GM12878 (cell line): Measurements from ENCODE around the gene NARF. TPM values are rescaled to one million over a fixed set of nuclear protein-coding genes. Genes with fewer than 3 reads are reported as not detected.

Experiments used
- ATAC-seq: fragments of 200-7000 bp; cut with Tn5 transposase; 3 replicates; pipeline ENCODE4 v1.9.1; 2020; ENCODE audit warnings: mild to moderate bottlenecking, moderate library complexity
- BruUV-seq: library from RNA; stranded (reverse); fragments of 400-500 nt; replicated peaks from 2 replicates; lab custom pipeline; 2021; lab: Mats Ljungman, UMichigan
- CTCF ChIA-PET: fragments of 300-600 bp; sonication (Branson Sonifier 250); formaldehyde crosslinking; extraction: SDS; loops from one replicate; lab custom pipeline; 2021; ENCODE audit warnings: inconsistent platforms; lab: Yijun Ruan, JAX
- POLR2A ChIA-PET: fragments of 350-600 bp; formaldehyde crosslinking; extraction: SDS; loops from one replicate; lab custom pipeline; 2021; ENCODE audit warnings: inconsistent platforms; lab: Charles Lee
- RAD21 ChIA-PET: fragments of 300-600 bp; sonication (Branson Sonifier 250); formaldehyde crosslinking; loops from one replicate; lab custom pipeline; 2023; ENCODE audit warnings: antibody characterized with exemption; ENCODE audit not compliant: unreplicated experiment; lab: Charles Lee
- SMC1A ChIA-PET: fragments of 300-600 bp; sonication (Branson Sonifier 250); formaldehyde crosslinking; loops from one replicate; lab custom pipeline; 2023; ENCODE audit not compliant: unreplicated experiment, uncharacterized antibody; lab: Charles Lee
- DNase-seq: peaks from one replicate; pipeline ENCODE4 v3.0.0-alpha.2; 2011; ENCODE audit warnings: low read depth, low spot score
- FAIRE-seq: peaks from 3 replicates; lab custom pipeline; 2011; peaks lifted over from hg19 to GRCh38; lab: Jason Lieb, UNC
- H2AFZ ChIP-seq: 2 replicates; pipeline ENCODE4 v1.6.0; 2011; ENCODE audit warnings: low read depth, low read length, control low read depth; ENCODE audit not compliant: control insufficient read depth
- H3K27ac ChIP-seq: 2 replicates; pipeline ENCODE4 v1.5.1; 2011; ENCODE audit warnings: control low read depth; ENCODE audit not compliant: control insufficient read depth, insufficient read depth
- H3K27me3 ChIP-seq, 2 experiments: replicated peaks in 1 of 2; 2 replicates each; pipeline versions ENCODE4 v1.6.0 to v1.6.1; 2011; ENCODE audit warnings: low read length in 1 of 2; ENCODE audit not compliant: control insufficient read depth in 2 of 2, insufficient read depth in 2 of 2
- H3K36me3 ChIP-seq, 2 experiments: 2 replicates each; pipeline ENCODE4 v1.5.1; 2011; ENCODE audit warnings: low read length in 1 of 2; ENCODE audit not compliant: control insufficient read depth in 2 of 2, insufficient read depth in 2 of 2
- H3K4me1 ChIP-seq: 2 replicates; pipeline ENCODE4 v1.6.1; 2011; ENCODE audit warnings: mild to moderate bottlenecking, low read length, moderate library complexity, mixed read lengths; ENCODE audit not compliant: control insufficient read depth, insufficient read depth
- H3K4me2 ChIP-seq: 2 replicates; pipeline ENCODE4 v1.6.0; 2011; ENCODE audit warnings: control low read depth; ENCODE audit not compliant: control insufficient read depth, insufficient read depth
- H3K4me3 ChIP-seq: fragments of 200-600 bp; sonication (generic); 2 replicates; pipeline ENCODE4 v1.5.1; 2016
- H3K79me2 ChIP-seq: 2 replicates; pipeline ENCODE4 v1.6.0; 2011; ENCODE audit warnings: low read length; ENCODE audit not compliant: control insufficient read depth, insufficient read depth
- H3K9ac ChIP-seq: 2 replicates; pipeline ENCODE4 v1.8.0; 2011; ENCODE audit warnings: low read length, control low read depth, mixed read lengths; ENCODE audit not compliant: control insufficient read depth, insufficient read depth
- H3K9me3 ChIP-seq: replicated peaks from 3 replicates; pipeline ENCODE4 v1.5.1; 2011; ENCODE audit warnings: mild to moderate bottlenecking, low read length; ENCODE audit not compliant: control insufficient read depth, insufficient read depth
- H4K20me1 ChIP-seq: 2 replicates; pipeline ENCODE4 v1.6.0; 2011; ENCODE audit not compliant: control insufficient read depth, insufficient read depth
- ASH2L ChIP-seq: fragments of 300-600, 200-600 bp; sonication (generic); IDR thresholded peaks from 2 replicates; pipeline ENCODE4 v1.6.1; 2017; ENCODE audit warnings: low read depth, mild to moderate bottlenecking, borderline replicate concordance
- ATF7 ChIP-seq: fragments of 450-650 bp; IDR thresholded peaks from 2 replicates; pipeline ENCODE4 v1.6.1; 2016; ENCODE audit warnings: low read depth, mild to moderate bottlenecking
- NBN ChIP-seq: fragments of 450-650 bp; IDR thresholded peaks from 2 replicates; pipeline ENCODE4 v1.6.1; 2016
- NFIC ChIP-seq: IDR thresholded peaks from 2 replicates; pipeline ENCODE4 v1.6.1; 2012; ENCODE audit warnings: low read depth, mild to moderate bottlenecking, inconsistent platforms, low read length, moderate library complexity
- NRF1 ChIP-seq: conservative IDR thresholded peaks from 2 replicates; pipeline ENCODE4 v1.6.1; 2011; ENCODE audit warnings: mild to moderate bottlenecking, low read depth, low read length, improper control_type of control experiment
- POLR2AphosphoS2 ChIP-seq: IDR thresholded peaks from 2 replicates; pipeline ENCODE4 v1.6.1; 2011; ENCODE audit warnings: low read depth, mild to moderate bottlenecking, low read length, improper control_type of control experiment, moderate library complexity
- RFX5 ChIP-seq: IDR thresholded peaks from 2 replicates; pipeline ENCODE4 v1.6.1; 2011; ENCODE audit warnings: low read depth, low read length, improper control_type of control experiment
- TBL1XR1 ChIP-seq: IDR thresholded peaks from 2 replicates; pipeline ENCODE4 v1.6.1; 2012; ENCODE audit warnings: low read depth, low read length, improper control_type of control experiment
- ZNF622 ChIP-seq: fragments of 450-650 bp; IDR thresholded peaks from 2 replicates; pipeline ENCODE4 v1.6.1; 2017; ENCODE audit warnings: mild to moderate bottlenecking, inconsistent platforms
- WGBS: methylation state at CpG from one replicate; pipeline ENCODE4 v1.1.6; 2016; ENCODE audit warnings: low lambda C conversion rate; ENCODE audit not compliant: insufficient replicate concordance, insufficient coverage; ENCODE audit errors: missing lambda C conversion rate; 5-methylcytosine and 5-hydroxymethylcytosine counted together
- in situ Hi-C: fragments of 300-500 bp; cut with MboI; formaldehyde crosslinking; loops from 9 replicates; pipeline ENCODE4 v1.14.3; 2018; ENCODE audit warnings: mixed read lengths
- intact Hi-C: fragments of 100-400 bp; cut with micrococcal nuclease; formaldehyde crosslinking; loops from one replicate; pipeline ENCODE4 v1.14.2; 2022; ENCODE audit not compliant: unreplicated experiment
- polyA plus RNA-seq, 11 experiments: library from polyadenylated mRNA; depleted of rRNA in 4 of 11; unstranded in 6 of 11; stranded (reverse) in 5 of 11; fragments of >200 nt; fragmentation: Nextera tagmentation in 4 of 11; fragmentation: Illumina TruSeq in 1 of 11; extraction: Ambion mirVana in 4 of 11; extraction: Trizol in 1 of 11; gene quantifications; 1 replicate in 1 of 11; 2 replicates in 10 of 11; pipeline versions ENCODE4 v1.2.1 to v1.2.3, GENCODE V29; 2011 to 2016; ENCODE audit warnings: inconsistent platforms in 2 of 11, missing spikeins in 2 of 11, low read depth in 1 of 11
- total RNA-seq, 4 experiments: library from RNA; depleted of rRNA in 3 of 4; stranded (reverse); fragments of >200 nt in 3 of 4; fragmentation: Illumina TruSeq in 1 of 4; extraction: Trizol in 1 of 4; gene quantifications; 2 replicates each; pipeline versions ENCODE4 v1.2.1 to v1.2.3, GENCODE V29; 2013 to 2021
- TF ChIP-seq, protein P1 (sequence below): fragments of 450-650 bp; IDR thresholded peaks from 2 replicates; pipeline ENCODE4 v1.6.1; 2017; ENCODE audit warnings: mild to moderate bottlenecking, moderate library complexity

NARF gene
- total and polyA plus RNA-seq, 10 of the 15 experiments (the other 5 are each of a cell fraction or from before 2014, with no cell fraction given) = 16.7 to 126 (median 47.5) TPM

DNA sequence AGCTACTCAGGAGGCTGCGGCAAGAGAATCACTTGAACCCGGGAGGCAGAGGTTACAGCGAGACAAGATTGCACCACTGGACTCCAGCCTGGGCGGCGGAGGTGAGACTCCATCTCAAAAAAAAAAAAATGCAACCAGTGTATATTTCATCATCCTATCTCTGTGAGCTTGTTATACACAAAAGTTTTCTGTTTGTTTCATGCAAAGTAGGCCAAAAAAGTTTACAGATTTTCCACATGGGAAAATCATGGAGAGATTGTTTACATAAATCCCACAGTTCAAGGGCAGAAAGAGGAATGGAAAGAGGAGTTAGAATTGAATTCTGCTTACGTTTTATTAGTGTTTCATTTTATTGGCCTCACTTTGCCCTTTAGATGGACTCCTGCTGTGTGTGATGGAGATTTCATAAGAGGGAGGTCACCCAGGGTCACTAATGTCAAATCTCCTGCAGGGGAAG, 24.7 kb downstream of the NARF start:
- BruUV-seq = no TSS peak
- SMC1A ChIA-PET = no interaction called here
- Histone ChIP-seq H3K4me3 (no peak overlapping the region), H3K9me3 (no peaks in the 10 kb centered on the region), H3K9ac (no peak overlapping the region), H4K20me1 (no peaks in the 10 kb centered on the region), H3K27ac (no peak overlapping the region), H3K4me2 (no peak overlapping the region), H3K36me3 (peaks cover 24 to 39% of the 10 kb centered on the region in 2 experiments), H2AFZ (no peak overlapping the region), H3K27me3 (no peaks in the 10 kb centered on the region), H3K79me2 (no peaks in the 10 kb centered on the region), H3K4me1 (no peaks in the 10 kb centered on the region)
- WGBS = 100% methylated on average over 6 of the region's 6 CpGs
- intact Hi-C loops = no loop called here
- TF ChIP-seq RFX5 (no peak), ATF7 (no peak), POLR2AphosphoS2 (no peak), NFIC (no peak), ASH2L (no peak), NRF1 (no peak), TBL1XR1 (no peak), ZNF622 (no peak), NBN (no peak)
- TF ChIP-seq, protein P1, sequence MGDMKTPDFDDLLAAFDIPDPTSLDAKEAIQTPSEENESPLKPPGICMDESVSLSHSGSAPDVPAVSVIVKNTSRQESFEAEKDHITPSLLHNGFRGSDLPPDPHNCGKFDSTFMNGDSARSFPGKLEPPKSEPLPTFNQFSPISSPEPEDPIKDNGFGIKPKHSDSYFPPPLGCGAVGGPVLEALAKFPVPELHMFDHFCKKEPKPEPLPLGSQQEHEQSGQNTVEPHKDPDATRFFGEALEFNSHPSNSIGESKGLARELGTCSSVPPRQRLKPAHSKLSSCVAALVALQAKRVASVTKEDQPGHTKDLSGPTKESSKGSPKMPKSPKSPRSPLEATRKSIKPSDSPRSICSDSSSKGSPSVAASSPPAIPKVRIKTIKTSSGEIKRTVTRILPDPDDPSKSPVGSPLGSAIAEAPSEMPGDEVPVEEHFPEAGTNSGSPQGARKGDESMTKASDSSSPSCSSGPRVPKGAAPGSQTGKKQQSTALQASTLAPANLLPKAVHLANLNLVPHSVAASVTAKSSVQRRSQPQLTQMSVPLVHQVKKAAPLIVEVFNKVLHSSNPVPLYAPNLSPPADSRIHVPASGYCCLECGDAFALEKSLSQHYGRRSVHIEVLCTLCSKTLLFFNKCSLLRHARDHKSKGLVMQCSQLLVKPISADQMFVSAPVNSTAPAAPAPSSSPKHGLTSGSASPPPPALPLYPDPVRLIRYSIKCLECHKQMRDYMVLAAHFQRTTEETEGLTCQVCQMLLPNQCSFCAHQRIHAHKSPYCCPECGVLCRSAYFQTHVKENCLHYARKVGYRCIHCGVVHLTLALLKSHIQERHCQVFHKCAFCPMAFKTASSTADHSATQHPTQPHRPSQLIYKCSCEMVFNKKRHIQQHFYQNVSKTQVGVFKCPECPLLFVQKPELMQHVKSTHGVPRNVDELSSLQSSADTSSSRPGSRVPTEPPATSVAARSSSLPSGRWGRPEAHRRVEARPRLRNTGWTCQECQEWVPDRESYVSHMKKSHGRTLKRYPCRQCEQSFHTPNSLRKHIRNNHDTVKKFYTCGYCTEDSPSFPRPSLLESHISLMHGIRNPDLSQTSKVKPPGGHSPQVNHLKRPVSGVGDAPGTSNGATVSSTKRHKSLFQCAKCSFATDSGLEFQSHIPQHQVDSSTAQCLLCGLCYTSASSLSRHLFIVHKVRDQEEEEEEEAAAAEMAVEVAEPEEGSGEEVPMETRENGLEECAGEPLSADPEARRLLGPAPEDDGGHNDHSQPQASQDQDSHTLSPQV = no peak
- no peak for ATAC-seq
- RAD21 ChIA-PET = no interaction called here
- no peak for DNase-seq
- CTCF ChIA-PET = no interaction called here
- POLR2A ChIA-PET = no interaction called here
- in situ Hi-C loops = no loop called here
- FAIRE-seq = no peak
